NB4 (cell line): ENCODE results near the gene HYAL3.

Experiments used
- POLR2A ChIP-seq: IDR thresholded peaks from 2 replicates; pipeline ENCODE4 v1.6.1; 2011; ENCODE audit warnings: mild to moderate bottlenecking; ENCODE audit not compliant: insufficient read length; ENCODE audit errors: extremely low read depth
- TF ChIP-seq, protein P1 (sequence below): IDR thresholded peaks from 2 replicates; pipeline ENCODE4 v1.6.1; 2011; ENCODE audit warnings: low read depth, low read length
- TF ChIP-seq, protein P2 (sequence below): IDR thresholded peaks from one replicate; pipeline ENCODE4 v1.5.1; 2012; ENCODE audit warnings: low read depth, low read length

DNA sequence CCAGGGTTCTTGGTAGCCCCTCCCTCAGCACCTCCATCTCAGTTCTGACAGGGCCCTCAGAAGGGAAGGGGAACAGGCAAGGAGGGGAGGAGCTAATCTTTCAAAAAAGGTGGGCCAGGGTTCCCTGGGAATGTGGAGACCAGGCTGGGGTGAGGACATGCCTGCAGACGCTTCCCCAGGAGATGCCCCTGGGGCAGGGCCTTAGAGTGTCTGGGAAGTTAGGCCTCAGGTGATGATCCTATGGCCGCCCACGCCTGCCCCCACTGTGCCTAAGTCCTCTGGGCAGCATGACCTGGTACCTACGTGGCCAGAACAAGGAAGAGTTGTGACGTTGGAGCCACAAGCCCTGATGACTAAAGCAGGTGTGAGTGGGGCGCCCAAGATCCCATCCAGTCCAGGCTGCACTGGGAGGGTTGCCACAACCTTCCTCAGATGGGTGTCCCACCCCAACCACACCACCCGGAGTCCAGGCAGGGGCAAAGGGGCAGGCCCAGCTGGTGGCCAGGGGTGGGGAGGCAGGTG, 34.2 kb downstream of the HYAL3 start:
- TF ChIP-seq, protein P1, sequence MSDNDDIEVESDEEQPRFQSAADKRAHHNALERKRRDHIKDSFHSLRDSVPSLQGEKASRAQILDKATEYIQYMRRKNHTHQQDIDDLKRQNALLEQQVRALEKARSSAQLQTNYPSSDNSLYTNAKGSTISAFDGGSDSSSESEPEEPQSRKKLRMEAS, result no peak
- TF ChIP-seq, protein P2, sequence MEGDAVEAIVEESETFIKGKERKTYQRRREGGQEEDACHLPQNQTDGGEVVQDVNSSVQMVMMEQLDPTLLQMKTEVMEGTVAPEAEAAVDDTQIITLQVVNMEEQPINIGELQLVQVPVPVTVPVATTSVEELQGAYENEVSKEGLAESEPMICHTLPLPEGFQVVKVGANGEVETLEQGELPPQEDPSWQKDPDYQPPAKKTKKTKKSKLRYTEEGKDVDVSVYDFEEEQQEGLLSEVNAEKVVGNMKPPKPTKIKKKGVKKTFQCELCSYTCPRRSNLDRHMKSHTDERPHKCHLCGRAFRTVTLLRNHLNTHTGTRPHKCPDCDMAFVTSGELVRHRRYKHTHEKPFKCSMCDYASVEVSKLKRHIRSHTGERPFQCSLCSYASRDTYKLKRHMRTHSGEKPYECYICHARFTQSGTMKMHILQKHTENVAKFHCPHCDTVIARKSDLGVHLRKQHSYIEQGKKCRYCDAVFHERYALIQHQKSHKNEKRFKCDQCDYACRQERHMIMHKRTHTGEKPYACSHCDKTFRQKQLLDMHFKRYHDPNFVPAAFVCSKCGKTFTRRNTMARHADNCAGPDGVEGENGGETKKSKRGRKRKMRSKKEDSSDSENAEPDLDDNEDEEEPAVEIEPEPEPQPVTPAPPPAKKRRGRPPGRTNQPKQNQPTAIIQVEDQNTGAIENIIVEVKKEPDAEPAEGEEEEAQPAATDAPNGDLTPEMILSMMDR, result no peak
- TF ChIP-seq POLR2A, result no peak
